Hematopoietic multipotent progenitor cell treated with erythropoietin and hydrocortisone succinate and interleukin-3 and kit ligand, for 8 days (in vitro differentiated cells): ENCODE data around the gene CCR7.
"Not testable (repeated sequence)": the region's sequence is repeated elsewhere in the genome, so short reads cannot be mapped to it uniquely, and the experiment has no call there.

ENCODE experiments used
- DNase-seq: peaks from one replicate; pipeline ENCODE4 v3.0.0-alpha.2; 2015

CCR7 gene

DNA sequence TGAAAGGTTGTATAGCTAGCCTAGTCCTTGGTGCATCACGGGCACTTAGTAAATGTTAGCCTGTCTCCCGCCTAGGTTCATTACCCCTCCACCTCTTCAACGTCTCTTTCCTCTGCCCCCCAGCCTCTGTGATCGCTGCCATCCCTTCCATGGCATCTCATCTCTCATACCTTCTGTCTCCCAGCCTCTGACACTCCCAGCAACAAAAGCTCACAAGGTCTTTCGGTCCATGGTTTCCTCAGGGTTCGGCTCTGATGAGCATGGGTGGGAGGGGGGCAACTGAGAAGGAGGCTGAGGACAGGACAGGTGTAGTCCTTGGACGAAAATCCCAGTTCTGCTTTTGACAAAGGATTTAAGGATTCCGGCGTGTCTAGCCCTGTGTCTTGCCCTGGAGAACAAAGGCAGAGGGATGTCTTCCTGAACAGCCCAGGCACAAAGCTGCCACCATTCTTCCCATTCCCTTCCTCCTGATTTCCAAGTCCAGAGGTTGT lies 16.7 kb downstream of the CCR7 start:
- DNase-seq: no peak

DNA sequence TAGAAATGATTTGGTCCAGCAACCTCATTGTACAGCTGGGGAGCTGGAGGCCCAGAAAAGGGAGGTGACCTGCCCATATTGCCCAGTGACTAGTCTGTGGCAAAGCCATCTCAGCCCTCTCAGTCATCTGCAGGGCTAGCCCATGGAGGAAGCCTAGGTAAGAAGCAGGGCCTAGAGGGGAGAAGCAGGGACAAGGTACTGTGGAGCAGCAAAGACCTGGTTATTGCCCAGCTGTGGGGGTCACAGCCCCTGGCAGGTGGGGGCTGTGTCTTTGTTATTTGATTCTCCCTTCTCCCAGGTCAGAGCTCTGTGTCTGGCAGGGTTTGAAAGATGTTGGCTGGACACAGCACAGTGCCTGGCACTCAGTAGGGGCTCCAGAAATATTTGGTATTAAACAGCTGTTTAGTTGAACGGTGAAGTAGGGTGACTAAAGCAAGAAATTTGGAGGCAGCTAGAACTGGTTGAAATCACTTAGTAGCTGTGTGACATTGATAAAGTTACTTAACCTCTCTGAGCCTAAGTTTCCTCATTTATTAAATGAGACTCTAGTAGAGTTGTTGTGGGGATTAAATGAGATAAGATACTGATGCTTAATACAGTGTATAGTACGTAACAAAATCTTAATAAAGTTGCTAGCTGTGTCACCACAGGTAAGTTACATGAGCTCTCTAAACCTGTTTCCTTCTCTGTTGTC lies 17.3 kb downstream of the CCR7 start:
- DNase-seq: no peak

GRCh38 chr17:40547079-40547784 lies 18.0 kb downstream of the CCR7 start:
- peak; percentile 53 for DNase-seq

- DNase-seq: not testable (repeated sequence)
Observed at GRCh38 chr17:40546497-40546896, 18.8 kb downstream of the CCR7 start.

DNA sequence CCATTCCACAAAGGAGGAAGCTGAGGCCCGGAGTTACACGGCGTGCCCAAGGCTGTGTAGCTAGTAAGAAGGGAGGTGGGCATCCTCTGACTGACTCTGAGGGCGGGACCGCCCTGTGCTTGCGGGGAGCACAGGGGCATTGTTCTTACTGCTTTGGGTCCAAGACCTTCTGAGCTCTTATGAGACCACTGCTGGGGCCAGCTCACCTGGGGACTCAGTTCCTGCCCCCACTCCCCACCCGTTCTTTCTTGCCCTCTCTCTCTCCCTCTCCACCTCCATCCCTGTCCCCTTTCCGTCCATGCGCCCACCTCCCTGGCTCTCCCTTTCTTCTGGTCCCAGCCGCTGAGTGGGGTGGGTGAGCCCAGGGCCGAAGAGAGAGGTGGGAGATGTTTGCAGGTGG lies 19.6 kb downstream of the CCR7 start:
- DNase-seq: no peak

- no peak for DNase-seq
Observed at GRCh38 chr17:40542558-40543411, 22.5 kb downstream of the CCR7 start.

- no peak for DNase-seq
Observed at GRCh38 chr17:40541873-40542557, 23.3 kb downstream of the CCR7 start.

DNA sequence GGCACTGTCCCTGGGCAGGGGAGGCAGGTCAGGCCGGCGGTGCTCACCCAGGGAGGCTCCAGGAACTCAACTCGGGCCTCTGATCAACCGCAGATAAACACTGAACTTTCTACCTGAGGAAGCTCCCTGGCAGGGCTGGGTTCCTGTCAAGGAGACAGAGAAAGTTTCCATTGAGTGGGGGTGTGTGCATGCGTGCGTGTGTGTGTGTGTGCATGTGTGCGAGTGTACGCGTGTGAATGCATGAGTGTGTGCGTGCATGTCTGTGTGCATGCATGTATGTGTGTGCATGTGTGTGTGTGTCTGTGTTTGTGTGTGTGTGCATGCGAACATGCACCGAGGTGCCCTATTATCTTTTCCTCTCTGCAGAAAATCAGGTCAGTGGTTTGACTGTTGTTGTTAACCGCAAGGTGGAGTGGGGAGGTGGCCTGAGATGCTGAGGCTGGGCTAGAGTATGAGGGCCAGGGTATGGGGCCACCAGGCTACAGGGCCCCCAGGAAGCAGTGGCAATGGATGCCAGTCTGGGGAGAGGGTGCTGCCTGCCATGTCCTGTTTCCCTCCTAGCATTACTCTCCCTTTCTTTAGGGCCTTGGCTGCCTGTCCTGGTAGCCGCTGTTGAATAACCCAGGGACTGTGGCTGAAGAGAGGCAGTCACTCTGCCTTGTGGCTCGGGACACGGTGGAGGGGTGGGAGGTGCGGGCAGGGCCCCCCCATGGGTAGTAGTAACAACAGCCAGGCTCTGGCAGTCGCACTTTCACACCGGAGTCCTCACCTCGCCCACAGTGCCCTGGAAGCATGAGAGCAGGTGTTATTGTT lies 24.0 kb downstream of the CCR7 start:
- no peak for DNase-seq

- DNase-seq: no peak
Observed at GRCh38 chr17:40540448-40540847, 24.8 kb downstream of the CCR7 start.

- DNase-seq: no peak
Observed at GRCh38 chr17:40539711-40540411, 25.4 kb downstream of the CCR7 start.

DNA sequence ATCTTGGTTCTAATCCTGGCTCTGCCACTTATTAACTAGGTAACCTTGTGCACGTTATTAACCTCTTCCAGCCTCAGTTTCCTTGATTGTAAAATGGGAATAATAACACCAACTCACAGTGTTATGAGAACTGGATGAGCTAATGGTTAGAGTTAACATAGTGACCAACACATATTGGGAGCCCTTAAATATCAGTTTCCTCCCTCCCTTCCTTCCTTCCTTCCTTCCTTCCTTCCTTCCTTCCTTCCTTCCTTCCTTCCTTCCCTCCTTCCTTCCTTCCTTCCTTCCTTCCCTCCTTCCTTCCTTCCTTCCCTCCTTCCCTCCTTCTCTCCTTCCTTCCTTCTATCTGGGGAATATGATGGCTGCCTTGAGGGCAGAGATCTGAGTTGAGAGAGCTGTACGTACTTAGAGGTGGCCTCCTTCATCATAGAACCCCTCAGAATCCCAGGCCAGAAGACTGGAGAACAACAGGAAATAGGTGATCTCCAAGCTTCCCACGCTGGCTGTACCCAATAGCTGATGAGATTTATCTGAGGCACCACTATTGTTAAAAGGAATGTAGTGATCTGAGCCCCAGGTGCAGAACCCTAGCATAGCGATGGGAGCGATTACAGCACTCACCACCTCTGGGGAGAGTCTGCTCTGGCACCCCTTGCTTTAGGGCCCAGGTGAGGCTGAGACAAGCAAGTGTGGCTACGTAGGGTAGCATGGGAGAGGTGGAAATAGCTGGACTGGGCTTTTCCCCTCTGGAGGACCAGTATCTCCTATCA lies 26.2 kb downstream of the CCR7 start:
- no peak for DNase-seq

DNA sequence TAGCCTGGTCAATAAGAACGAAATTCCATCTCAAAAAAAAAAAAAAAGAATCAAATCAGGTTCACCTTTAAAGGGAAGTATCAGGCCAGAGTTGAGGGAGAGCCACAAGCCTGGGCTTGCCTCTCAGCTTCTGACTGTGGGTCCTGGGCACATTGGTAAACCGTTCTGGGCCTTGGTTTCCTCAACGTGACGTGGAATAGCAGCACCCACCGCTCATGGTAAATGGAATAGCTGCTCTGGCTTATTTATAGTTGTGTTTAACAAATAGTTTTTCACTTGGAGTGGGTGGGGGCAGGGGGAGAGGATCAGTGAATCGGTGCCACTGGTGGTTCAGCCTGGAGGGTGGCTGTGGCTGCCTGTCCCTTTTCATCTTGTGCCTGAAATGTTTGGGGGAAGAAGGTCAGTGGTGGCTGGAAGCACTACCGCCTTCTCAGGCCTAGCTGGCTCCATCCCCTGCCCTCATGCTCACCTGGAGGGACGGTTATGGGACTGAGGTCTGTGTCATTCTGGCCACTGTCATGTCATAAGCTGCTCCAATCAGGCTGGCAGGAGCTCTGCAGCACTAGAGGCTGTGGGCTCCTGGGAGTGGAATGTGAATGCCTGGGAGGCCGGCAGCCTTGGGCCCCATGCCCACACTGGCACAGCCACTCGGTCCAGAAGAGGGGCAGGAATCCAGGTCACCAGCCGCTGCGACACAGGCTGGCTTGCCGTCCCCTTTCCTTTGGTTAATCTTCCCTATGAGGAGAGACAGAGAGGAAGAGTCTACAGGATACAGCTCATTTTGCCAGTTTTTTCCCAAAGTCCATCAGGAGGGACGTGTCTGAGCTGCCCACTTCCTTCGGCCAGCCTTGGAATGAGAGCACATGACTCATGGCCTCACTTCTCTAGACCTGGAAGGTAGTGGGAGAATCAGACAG lies 27.0 kb downstream of the CCR7 start:
- DNase-seq: no peak

DNA sequence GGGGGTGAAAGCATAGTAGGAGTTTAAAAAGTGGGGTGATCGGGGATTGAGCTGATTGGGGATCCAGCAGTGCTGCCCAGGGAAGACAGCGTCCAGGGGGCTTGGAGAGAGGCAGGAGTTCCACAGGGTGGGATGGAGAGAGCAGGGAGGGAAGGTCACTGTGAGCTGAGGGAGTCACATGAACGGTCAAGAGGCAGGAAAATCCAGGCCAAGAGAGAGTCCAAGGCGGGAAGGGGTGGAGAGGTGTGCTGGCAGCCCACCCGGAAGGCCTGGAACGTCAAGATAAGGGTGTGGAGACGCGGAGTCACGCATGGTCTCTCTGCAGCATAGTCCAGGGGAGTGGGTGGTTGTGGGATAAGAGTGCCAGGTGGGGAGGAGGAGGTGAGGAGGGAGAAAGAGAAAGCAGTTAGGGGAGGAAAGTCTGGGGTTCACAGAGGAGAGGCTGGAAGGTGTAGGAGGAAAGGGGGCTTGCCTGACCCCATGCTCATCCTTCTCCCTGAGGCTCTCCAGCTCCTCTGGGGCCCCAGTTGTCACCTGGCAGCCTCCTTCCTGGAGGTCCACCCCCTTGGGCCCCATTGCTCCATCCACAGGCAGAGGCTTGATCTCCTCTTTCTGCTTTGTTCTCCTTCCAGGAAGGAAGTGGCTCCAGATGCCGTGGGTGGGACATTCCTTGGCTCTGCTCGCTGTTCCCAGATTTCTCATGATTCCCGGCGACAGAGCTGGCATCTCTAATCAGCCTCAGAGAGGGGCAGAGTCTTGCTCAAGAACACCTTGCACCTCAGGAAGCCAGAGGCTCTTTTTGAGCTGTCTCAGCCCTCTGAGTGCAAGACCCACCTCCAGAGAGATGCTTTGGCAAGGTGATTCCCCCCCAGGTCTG lies 28.7 kb downstream of the CCR7 start:
- peak; percentile 21 for DNase-seq

- DNase-seq: no peak
Observed at GRCh38 chr17:40535924-40536294, 29.4 kb downstream of the CCR7 start.

DNA sequence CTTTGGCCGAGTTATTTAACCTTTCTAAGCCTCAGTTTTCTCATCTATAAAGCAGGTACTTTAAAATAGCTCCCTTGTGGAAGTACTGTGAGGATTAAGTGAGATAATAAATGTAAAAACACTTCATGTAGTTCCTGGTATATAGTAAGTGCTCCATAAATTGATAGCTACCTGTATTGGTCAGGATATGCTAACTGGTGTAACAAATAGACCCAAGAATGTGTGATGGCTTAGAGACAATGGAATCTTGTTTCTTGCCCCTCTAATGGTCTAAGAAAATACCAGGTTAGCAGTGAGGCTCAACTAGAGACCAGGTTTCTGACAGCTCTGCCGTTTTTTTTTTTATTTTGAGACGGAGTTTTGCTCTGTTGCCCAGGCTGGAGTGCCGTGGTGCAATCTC lies 29.8 kb downstream of the CCR7 start:
- no peak for DNase-seq

GRCh38 chr17:40534371-40535189 lies 30.7 kb downstream of the CCR7 start:
- DNase-seq: no peak

GRCh38 chr17:40533896-40534295 lies 31.4 kb downstream of the CCR7 start:
- DNase-seq: no peak
